Astrocyte of the cerebellum (primary cell): ENCODE data around the gene CGNL1.

Experiments used
- DNase-seq: peaks from one replicate; pipeline ENCODE4 v3.0.0-alpha.2; 2011; ENCODE audit warnings: low read depth
- H3K4me3 ChIP-seq: 2 replicates; pipeline ENCODE4 v1.5.1; 2011; ENCODE audit warnings: mild to moderate bottlenecking, low read depth, low read length, moderate library complexity
- CTCF ChIP-seq: IDR thresholded peaks from 2 replicates; pipeline ENCODE4 v1.5.1; 2012; ENCODE audit warnings: low read length, low read depth, moderate library complexity, mild to moderate bottlenecking; ENCODE audit errors: missing control alignments
- in situ Hi-C: cut with HindIII; loops from 2 replicates; pipeline ENCODE4 v1.10.0; 2017; ENCODE audit warnings: low sequenced_read_pairs

Gene CGNL1

GRCh38 chr15:57339321-57339720 lies 37.0 kb upstream of the CGNL1 start:
- no peak for DNase-seq
- H3K4me3 ChIP-seq = no peak overlapping the region
- TF ChIP-seq CTCF = no peak
- in situ Hi-C loops = no loop called here

DNA sequence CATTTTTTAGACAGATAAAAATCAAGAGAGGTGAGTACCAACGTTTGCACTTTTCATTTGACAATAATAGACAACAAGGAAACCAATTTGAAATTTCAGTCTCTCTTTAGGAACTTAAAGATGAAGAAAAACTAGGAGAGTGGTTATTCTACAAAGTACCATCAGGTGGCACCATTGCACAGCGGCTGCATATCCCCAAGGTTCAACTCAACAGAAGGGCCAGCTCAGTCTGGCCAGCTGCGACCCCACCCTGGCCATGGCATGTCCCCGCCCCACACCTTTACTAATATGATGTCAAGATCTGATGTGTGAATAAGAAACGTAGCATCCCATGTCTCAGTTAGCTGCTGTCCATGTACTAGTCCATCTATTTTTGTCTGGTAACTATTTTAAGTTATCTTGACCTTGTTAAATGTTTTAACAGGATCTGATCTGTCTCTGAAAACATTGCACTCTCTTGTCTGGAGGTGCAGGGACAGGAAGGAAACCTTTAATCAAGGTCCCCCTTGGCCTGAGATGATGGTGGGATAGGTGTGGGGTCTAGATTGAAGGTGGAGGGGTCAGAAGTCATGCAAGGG lies 35.5 kb upstream of the CGNL1 start:
- peak; percentile 44 for DNase-seq
- peak; percentile 72 for TF ChIP-seq CTCF

GRCh38 chr15:57343048-57343447 lies 33.3 kb upstream of the CGNL1 start:
- no peak for TF ChIP-seq CTCF
- in situ Hi-C loops = loop anchor here (10.0 kb wide), 1 partner anchor 172 kb away; no protein-coding TSS in a partner anchor
- no peak for DNase-seq
- H3K4me3 ChIP-seq = no peak overlapping the region

More for the DNA sequence above, 35.5 kb upstream of the CGNL1 start:
- in situ Hi-C loops = loop anchor here (10.0 kb wide), 1 partner anchor 174 kb away; no protein-coding TSS in a partner anchor
- no peak overlapping the region for H3K4me3 ChIP-seq

GRCh38 chr15:57343498-57343897 lies 32.8 kb upstream of the CGNL1 start:
- DNase-seq = no peak
- in situ Hi-C loops = loop anchor here (10.0 kb wide), 1 partner anchor 171 kb away; no protein-coding TSS in a partner anchor
- no peak overlapping the region for H3K4me3 ChIP-seq
- TF ChIP-seq CTCF = no peak

DNA sequence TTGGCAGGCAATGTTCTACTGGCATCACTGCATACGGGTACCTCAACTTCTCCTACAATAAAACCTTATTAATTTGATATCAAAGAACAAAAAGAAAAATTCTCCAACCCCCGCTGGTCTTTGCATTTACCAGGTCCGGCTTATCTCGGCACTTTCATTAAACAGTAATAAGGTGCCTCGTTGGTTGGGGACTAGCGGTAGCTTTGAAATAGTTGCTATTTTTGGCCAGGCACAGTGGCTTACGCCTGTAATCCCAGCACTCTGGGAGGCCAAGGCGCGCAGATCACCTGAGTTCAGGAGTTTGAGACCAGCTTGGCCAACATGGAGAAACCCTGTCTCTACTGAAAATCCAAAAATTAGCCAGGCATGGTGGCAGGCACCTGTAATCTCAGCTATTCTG lies 32.0 kb upstream of the CGNL1 start:
- H3K4me3 ChIP-seq = no peak overlapping the region
- in situ Hi-C loops = loop anchor here (10.0 kb wide), 1 partner anchor 171 kb away; no protein-coding TSS in a partner anchor
- no peak for DNase-seq
- no peak for TF ChIP-seq CTCF

GRCh38 chr15:57345584-57345983 lies 30.7 kb upstream of the CGNL1 start:
- peak; percentile 54 for TF ChIP-seq CTCF
- DNase-seq = no peak
- in situ Hi-C loops = loop anchor here (10.0 kb wide), 1 partner anchor 169 kb away; no protein-coding TSS in a partner anchor

More at GRCh38 chr15:57345584-57345983, 30.7 kb upstream of the CGNL1 start:
- H3K4me3 ChIP-seq = no peak overlapping the region
